ENCODE data around the gene CTNNBL1. TPM values are rescaled to one million over a fixed set of nuclear protein-coding genes. Genes with fewer than 3 reads are reported as not detected.

The CTNNBL1 gene
- total RNA-seq, 4 donors from 2014 or later, result 11.5 to 57.2 (median 35.2) TPM

- Histone ChIP-seq H3K36me3 (no peaks in the 10 kb centered on the region), H3K4me1 (no peaks in the 10 kb centered on the region), H3K9me3 (no peaks in the 10 kb centered on the region), H3K27ac (no peak overlapping the region), H3K4me3 (no peak overlapping the region), H3K27me3 (no peaks in the 10 kb centered on the region)
- DNase-seq, result no peak
- TF ChIP-seq POLR2A (IDR thresholded peaks at IDR 0.05) (no peak), CTCF (IDR thresholded peaks at IDR 0.05) (no peak)
- intact Hi-C loops (cut with DNase I; ENCODE audit: low total_unique reads), result no loop called here
Measured at GRCh38 chr20:37864298-37864697, 170.5 kb downstream of the CTNNBL1 start.

GRCh38 chr20:37866051-37866450, 172.2 kb downstream of the CTNNBL1 start:
- H3K27me3 ChIP-seq, result no peaks in the 10 kb centered on the region
- intact Hi-C loops (cut with DNase I; ENCODE audit: low total_unique reads), result no loop called here

GRCh38 chr20:37867289-37868195, 173.7 kb downstream of the CTNNBL1 start:
- Histone ChIP-seq H3K36me3 (no peaks in the 10 kb centered on the region), H3K27me3 (no peaks in the 10 kb centered on the region), H3K9me3 (no peaks in the 10 kb centered on the region), H3K4me3 (no peak overlapping the region), H3K27ac (no peak overlapping the region), H3K4me1 (no peaks in the 10 kb centered on the region)
- intact Hi-C loops (cut with DNase I; ENCODE audit: low total_unique reads), result no loop called here
- no peak for DNase-seq
- TF ChIP-seq CTCF (IDR thresholded peaks at IDR 0.05) (no peak), POLR2A (IDR thresholded peaks at IDR 0.05) (no peak)

More at GRCh38 chr20:37866051-37866450, 172.2 kb downstream of the CTNNBL1 start:
- TF ChIP-seq POLR2A (IDR thresholded peaks at IDR 0.05), result no peak
- H3K4me1 ChIP-seq, result no peaks in the 10 kb centered on the region
- no peak overlapping the region for H3K4me3 ChIP-seq
- no peaks in the 10 kb centered on the region for H3K36me3 ChIP-seq
- DNase-seq, result no peak
- H3K9me3 ChIP-seq, result no peaks in the 10 kb centered on the region
- H3K27ac ChIP-seq, result no peak overlapping the region

GRCh38 chr20:37868851-37869333, 175.1 kb downstream of the CTNNBL1 start:
- Histone ChIP-seq H3K27me3 (no peaks in the 10 kb centered on the region), H3K36me3 (no peaks in the 10 kb centered on the region), H3K27ac (no peak overlapping the region), H3K4me1 (no peaks in the 10 kb centered on the region), H3K4me3 (no peak overlapping the region), H3K9me3 (no peaks in the 10 kb centered on the region)
- intact Hi-C loops (cut with DNase I; ENCODE audit: low total_unique reads), result no loop called here
- no peak for TF ChIP-seq CTCF (IDR thresholded peaks at IDR 0.05)
- TF ChIP-seq POLR2A (IDR thresholded peaks at IDR 0.05), result no peak
- DNase-seq, result no peak

- no peak for DNase-seq
- H3K4me3 ChIP-seq, result no peak overlapping the region
- intact Hi-C loops (cut with DNase I; ENCODE audit: low total_unique reads), result no loop called here
- no peaks in the 10 kb centered on the region for H3K4me1 ChIP-seq
- no peak for TF ChIP-seq POLR2A (IDR thresholded peaks at IDR 0.05)
- no peaks in the 10 kb centered on the region for H3K36me3 ChIP-seq
- H3K27ac ChIP-seq, result no peak overlapping the region
- H3K27me3 ChIP-seq, result no peaks in the 10 kb centered on the region
- no peaks in the 10 kb centered on the region for H3K9me3 ChIP-seq
Measured at GRCh38 chr20:37869334-37869861, 175.6 kb downstream of the CTNNBL1 start.

- no peak for DNase-seq
- H3K4me1 ChIP-seq, result no peaks in the 10 kb centered on the region
Measured at GRCh38 chr20:37870294-37870693, 176.5 kb downstream of the CTNNBL1 start.

More at GRCh38 chr20:37870294-37870693, 176.5 kb downstream of the CTNNBL1 start:
- intact Hi-C loops (cut with DNase I; ENCODE audit: low total_unique reads), result no loop called here
- Histone ChIP-seq H3K9me3 (no peaks in the 10 kb centered on the region), H3K36me3 (no peaks in the 10 kb centered on the region), H3K27ac (no peak overlapping the region), H3K27me3 (no peaks in the 10 kb centered on the region), H3K4me3 (no peak overlapping the region)
- TF ChIP-seq POLR2A (IDR thresholded peaks at IDR 0.05) (no peak), CTCF (IDR thresholded peaks at IDR 0.05) (no peak)

Measured in uterus (tissue), 4 donors.